Measurements from ENCODE around the gene CLCN3. TPM values are rescaled to one million over a fixed set of nuclear protein-coding genes. Genes with fewer than 3 reads are reported as not detected.
A peak's percentile ranks its signal among the peaks of the same experiment; 100 is the strongest.

The CLCN3 gene
- total and polyA plus RNA-seq, 9 of the 15 experiments (the other 6 are each of a cell fraction or from before 2014, with no cell fraction given): 12.7 to 60.6 (median 38.5) TPM

DNA sequence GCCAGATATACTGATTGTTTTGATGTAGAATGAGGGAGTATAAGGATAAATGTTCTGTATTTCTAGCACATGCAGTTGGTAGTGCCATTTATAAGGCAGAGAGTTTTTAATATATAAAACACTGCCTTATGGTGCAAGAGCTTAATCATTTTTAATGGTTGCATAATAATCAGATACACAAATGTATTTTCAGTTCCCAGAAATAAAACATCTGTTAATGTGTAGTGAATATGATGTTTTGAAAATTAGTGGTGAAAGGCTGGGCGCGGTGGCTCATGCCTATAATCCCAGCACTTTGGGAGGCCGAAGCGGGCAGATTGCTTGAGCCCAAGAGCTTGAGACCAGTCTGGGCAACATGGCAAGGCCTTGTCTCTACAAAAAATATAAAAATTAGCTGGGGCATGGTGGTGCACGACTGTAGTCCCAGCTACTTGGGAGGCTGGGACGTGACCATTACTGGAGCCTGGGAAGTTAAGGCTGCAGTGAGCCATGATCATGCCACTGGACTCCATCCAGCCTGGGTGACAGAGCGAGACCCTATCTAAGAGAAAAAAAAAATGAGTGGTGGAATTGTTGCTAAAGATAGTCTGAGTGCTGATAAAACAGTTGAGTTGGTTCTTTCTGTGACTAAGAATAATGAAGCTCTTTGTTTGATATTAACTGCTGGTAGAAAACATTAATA lies 29.3 kb downstream of the CLCN3 start (continued):
- TF ChIP-seq, protein P1, sequence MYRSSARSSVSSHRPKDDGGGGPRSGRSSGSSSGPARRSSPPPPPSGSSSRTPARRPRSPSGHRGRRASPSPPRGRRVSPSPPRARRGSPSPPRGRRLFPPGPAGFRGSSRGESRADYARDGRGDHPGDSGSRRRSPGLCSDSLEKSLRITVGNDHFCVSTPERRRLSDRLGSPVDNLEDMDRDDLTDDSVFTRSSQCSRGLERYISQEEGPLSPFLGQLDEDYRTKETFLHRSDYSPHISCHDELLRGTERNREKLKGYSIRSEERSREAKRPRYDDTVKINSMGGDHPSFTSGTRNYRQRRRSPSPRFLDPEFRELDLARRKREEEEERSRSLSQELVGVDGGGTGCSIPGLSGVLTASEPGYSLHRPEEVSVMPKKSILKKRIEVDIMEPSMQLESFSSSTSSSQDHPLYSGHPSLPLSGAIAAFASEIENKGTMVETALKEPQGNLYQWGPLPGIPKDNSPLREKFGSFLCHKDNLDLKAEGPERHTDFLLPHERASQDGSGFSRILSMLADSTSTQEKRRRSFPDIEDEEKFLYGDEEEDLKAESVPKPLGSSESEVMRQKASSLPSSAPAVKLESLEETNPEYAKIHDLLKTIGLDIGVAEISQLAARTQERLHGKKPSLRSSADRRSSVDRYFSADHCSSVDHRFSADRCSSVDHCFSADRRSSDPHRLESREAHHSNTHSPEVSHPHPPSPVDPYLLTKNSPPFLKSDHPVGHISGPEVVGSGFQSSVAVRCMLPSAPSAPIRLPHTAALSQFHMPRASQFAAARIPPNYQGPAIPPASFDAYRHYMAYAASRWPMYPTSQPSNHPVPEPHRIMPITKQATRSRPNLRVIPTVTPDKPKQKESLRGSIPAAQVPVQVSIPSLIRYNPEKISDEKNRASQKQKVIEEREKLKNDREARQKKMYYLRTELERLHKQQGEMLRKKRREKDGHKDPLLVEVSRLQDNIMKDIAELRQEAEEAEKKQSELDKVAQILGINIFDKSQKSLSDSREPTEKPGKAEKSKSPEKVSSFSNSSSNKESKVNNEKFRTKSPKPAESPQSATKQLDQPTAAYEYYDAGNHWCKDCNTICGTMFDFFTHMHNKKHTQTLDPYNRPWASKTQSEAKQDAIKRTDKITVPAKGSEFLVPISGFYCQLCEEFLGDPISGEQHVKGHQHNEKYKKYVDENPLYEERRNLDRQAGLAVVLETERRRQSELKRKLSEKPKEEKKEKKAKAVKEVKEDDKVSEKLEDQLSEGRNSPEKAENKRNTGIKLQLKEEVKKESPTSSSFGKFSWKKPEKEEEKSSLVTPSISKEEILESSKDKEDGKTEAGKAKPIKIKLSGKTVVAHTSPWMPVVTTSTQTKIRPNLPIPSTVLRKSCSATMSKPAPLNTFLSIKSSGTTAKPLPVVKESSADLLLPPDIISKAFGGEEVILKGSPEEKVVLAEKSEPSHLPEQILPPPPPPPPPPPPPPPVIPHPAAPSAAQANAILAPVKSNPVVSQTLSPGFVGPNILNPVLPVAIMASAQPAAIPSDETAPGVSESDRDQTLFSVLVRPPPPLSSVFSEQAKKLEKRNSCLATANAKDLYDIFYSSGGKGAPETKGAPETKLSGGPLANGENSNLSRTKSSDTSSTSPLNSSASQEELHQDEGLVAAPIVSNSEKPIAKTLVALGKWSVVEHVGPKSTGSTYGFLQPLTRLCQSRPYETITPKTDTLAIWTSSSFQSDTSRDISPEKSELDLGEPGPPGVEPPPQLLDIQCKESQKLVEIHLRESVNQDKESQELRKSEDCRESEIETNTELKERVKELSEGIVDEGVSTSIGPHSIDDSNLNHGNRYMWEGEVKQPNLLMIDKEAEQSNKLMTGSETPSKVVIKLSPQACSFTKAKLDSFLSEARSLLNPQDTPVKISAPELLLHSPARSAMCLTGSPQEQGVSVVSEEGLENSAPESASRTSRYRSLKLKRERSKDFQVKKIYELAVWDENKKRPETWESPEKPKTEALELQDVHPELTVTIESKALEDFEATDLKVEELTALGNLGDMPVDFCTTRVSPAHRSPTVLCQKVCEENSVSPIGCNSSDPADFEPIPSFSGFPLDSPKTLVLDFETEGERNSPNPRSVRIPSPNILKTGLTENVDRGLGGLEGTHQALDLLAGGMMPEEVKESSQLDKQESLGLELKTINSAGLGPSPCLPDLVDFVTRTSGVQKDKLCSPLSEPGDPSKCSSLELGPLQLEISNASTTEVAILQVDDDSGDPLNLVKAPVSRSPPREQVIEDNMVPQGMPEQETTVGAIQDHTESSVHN (IDR thresholded peaks at IDR 0.05; ENCODE audit: borderline replicate concordance in 1 of 2, low read depth in 1 of 2): no peak
- TF ChIP-seq ZNF431 (CRISPR knock-in tag; IDR thresholded peaks at IDR 0.05): no peak
- no peak for TF ChIP-seq TCF7L2 (IDR thresholded peaks at IDR 0.05; ENCODE audit: low read depth, low read length)
- TF ChIP-seq HCFC1 (IDR thresholded peaks at IDR 0.05; ENCODE audit: low read depth, low read length): no peak
- TF ChIP-seq, protein P2, sequence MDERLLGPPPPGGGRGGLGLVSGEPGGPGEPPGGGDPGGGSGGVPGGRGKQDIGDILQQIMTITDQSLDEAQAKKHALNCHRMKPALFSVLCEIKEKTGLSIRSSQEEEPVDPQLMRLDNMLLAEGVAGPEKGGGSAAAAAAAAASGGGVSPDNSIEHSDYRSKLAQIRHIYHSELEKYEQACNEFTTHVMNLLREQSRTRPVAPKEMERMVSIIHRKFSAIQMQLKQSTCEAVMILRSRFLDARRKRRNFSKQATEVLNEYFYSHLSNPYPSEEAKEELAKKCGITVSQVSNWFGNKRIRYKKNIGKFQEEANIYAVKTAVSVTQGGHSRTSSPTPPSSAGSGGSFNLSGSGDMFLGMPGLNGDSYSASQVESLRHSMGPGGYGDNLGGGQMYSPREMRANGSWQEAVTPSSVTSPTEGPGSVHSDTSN (CRISPR knock-in tag; IDR thresholded peaks at IDR 0.05; ENCODE audit: low read depth): no peak
- TF ChIP-seq, protein P2 (tag; conservative IDR thresholded peaks at IDR 0.05; ENCODE audit: low read depth): peak; percentile 55
- no peak for TF ChIP-seq ZNF57 (CRISPR knock-in tag; IDR thresholded peaks at IDR 0.05)
- no peak for TF ChIP-seq NR2C1 (IDR thresholded peaks at IDR 0.05)
- TF ChIP-seq NR2C1 (tag; IDR thresholded peaks at IDR 0.05): no peak
- TF ChIP-seq ZNF707 (CRISPR knock-in tag; conservative IDR thresholded peaks at IDR 0.05): no peak
- no peak for TF ChIP-seq CHD2 (IDR thresholded peaks at IDR 0.05; ENCODE audit: low read depth, low read length)
- no peak for TF ChIP-seq ZNF124 (CRISPR knock-in tag; IDR thresholded peaks at IDR 0.05)
- peak; percentile 91 for TF ChIP-seq MEF2D (tag; conservative IDR thresholded peaks at IDR 0.05; ENCODE audit: low read depth)
- TF ChIP-seq RBM39 (optimal IDR thresholded peaks at IDR 0.05; ENCODE audit: low read depth, low read length): no peak
- TF ChIP-seq, protein P3, sequence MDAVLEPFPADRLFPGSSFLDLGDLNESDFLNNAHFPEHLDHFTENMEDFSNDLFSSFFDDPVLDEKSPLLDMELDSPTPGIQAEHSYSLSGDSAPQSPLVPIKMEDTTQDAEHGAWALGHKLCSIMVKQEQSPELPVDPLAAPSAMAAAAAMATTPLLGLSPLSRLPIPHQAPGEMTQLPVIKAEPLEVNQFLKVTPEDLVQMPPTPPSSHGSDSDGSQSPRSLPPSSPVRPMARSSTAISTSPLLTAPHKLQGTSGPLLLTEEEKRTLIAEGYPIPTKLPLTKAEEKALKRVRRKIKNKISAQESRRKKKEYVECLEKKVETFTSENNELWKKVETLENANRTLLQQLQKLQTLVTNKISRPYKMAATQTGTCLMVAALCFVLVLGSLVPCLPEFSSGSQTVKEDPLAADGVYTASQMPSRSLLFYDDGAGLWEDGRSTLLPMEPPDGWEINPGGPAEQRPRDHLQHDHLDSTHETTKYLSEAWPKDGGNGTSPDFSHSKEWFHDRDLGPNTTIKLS (IDR thresholded peaks at IDR 0.05; ENCODE audit: borderline replicate concordance, low read depth): no peak

All from K562 (cell line).